Activated CD8-positive, alpha-beta memory T cell treated with anti-CD3 and anti-CD28 coated beads, Interleukin-2, amount 50 U/mL, for 24 hours (primary cell): ENCODE data around the gene RPS6KA2.

Source experiments
- DNase-seq: peaks from one replicate; pipeline ENCODE4 v3.0.0-alpha.2; 2020; ENCODE audit errors: extremely low read depth

The RPS6KA2 gene

GRCh38 chr6:166656230-166657151 is 29.4 kb upstream of the RPS6KA2 start:
- DNase-seq, result no peak

GRCh38 chr6:166655713-166656229 is 28.7 kb upstream of the RPS6KA2 start:
- DNase-seq, result no peak

GRCh38 chr6:166655251-166655650 is 28.2 kb upstream of the RPS6KA2 start:
- no peak for DNase-seq

- no peak for DNase-seq
These were observed 27.5 kb upstream of the RPS6KA2 start for GRCh38 chr6:166654573-166654972.

- DNase-seq, result no peak
These were observed 26.5 kb upstream of the RPS6KA2 start for GRCh38 chr6:166653639-166653941.

- no peak for DNase-seq
These were observed 24.1 kb upstream of the RPS6KA2 start for GRCh38 chr6:166650824-166651807.

GRCh38 chr6:166650047-166650446 is 23.0 kb upstream of the RPS6KA2 start:
- no peak for DNase-seq

- no peak for DNase-seq
These were observed 21.8 kb upstream of the RPS6KA2 start for GRCh38 chr6:166648846-166649245.

GRCh38 chr6:166647896-166648295 is 20.8 kb upstream of the RPS6KA2 start:
- no peak for DNase-seq

GRCh38 chr6:166646716-166647115 is 19.7 kb upstream of the RPS6KA2 start:
- DNase-seq, result no peak

- no peak for DNase-seq
These were observed 18.8 kb upstream of the RPS6KA2 start for GRCh38 chr6:166645896-166646295.

- no peak for DNase-seq
These were observed 17.6 kb upstream of the RPS6KA2 start for GRCh38 chr6:166644681-166645080.

GRCh38 chr6:166643891-166644590 is 17.0 kb upstream of the RPS6KA2 start:
- no peak for DNase-seq

GRCh38 chr6:166642646-166643045 is 15.6 kb upstream of the RPS6KA2 start:
- DNase-seq, result no peak

- DNase-seq, result no peak
These were observed 13.4 kb upstream of the RPS6KA2 start for GRCh38 chr6:166640342-166641043.

- no peak for DNase-seq
These were observed 12.9 kb upstream of the RPS6KA2 start for GRCh38 chr6:166639921-166640320.

- no peak for DNase-seq
These were observed 11.5 kb upstream of the RPS6KA2 start for GRCh38 chr6:166638573-166638964.

GRCh38 chr6:166637812-166638572 is 10.9 kb upstream of the RPS6KA2 start:
- no peak for DNase-seq

GRCh38 chr6:166636934-166637333 is 9.9 kb upstream of the RPS6KA2 start:
- no peak for DNase-seq

- DNase-seq, result no peak
These were observed 9.3 kb upstream of the RPS6KA2 start for GRCh38 chr6:166636191-166636933.
